Measurements from ENCODE around the gene CENPA.
"Not testable (repeated sequence)": the region's sequence is repeated elsewhere in the genome, so short reads cannot be mapped to it uniquely, and the experiment has no call there.

Gene CENPA

DNA sequence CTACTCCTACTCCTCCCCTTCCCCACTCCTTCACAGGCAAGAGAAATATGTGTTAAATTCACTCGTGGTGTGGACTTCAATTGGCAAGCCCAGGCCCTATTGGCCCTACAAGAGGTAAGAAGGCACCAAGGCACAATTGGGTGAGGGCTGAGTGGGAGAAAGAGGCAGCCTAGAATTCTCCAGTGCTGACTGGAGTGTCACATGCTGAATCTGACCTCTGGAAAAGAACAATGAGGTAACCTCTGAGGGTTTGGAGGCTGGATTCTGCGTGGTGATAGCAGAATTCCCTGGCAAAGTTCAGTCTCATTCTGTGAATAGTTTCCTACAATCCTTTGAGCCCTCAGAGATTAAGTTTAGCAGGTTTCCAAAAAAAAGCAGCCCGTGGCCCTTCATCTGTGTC lies 6.9 kb downstream of the CENPA start:
- DNase-seq (ENCODE audit: low spot score): no peak

DNA sequence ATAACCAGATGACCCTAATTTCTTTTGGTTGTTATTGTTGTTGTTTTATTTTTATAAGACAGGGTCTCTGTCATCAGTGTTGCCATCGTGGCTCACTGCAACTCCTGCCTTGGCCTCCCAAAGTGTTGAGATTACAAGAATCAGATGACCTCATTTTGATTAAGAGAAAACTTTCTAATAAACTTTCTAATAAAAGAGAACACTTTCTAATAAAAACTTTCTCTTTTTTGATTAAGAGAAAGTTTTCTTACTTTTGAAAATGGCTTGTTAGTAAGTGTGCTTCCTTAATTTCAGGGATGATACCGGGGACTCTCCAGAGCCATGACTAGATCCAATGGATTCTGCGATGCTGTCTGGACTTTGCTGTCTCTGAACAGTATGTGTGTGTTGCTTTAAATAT lies 7.7 kb downstream of the CENPA start:
- DNase-seq (ENCODE audit: low spot score): no peak

DNA sequence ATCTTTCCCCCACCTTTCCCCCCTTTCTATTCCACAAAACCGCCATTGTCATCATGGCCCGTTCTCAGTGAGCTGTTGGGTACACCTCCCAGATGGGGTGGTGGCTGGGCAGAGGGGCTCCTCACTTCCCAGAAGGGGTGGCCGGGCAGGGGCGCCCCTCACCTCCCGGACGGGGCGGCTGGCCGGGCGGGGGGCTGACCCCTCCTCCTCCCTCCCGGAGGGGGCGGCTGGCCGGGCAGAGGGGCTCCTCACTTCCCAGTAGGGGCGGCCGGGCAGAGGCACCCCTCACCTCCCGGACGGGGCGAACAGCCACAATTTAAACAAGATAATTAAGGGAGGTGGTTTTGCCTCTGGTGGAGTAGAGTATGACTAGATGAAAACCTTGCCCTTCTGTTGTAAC lies 9.3 kb downstream of the CENPA start:
- DNase-seq (ENCODE audit: low spot score): not testable (repeated sequence)

DNA sequence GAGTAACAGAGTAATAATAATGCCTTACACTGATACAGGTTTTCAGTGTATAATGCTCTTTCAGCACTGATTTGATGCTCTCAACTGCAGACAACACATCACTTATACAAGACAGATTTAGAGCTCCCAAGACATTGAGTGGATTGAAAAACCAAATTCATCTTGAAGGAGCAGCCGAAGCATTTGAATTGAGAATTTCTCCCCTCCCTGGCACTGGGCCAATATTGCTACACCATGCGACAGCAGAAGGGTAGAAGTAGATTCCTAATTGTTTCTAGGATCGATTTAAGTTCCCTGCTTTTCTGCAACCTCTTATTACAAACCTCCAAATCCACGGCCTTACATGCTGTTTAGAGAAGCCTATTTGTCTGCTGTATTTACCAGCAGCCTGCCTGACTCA lies 15.5 kb downstream of the CENPA start:
- no peak for DNase-seq (ENCODE audit: low spot score)

DNA sequence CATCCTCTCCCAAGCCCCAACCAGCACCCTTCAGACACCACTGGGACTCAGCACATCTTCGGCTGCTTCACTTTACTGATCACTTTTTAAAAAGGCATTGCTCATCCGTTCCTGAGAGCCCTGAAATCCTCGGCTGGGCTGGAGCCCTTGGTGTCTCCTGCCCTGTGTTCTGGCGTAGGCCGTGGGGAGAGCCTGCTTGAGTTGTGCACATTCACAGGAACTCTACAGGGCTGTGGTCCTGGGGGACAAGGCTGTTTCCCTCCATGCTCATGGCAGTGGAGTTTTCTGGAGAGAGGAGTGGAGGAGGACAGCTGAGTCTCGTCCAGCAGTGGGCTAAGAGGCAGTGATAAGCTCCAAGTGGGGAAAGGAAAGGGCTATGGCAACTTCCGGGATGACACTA lies 15.9 kb downstream of the CENPA start:
- DNase-seq (ENCODE audit: low spot score): no peak

DNA sequence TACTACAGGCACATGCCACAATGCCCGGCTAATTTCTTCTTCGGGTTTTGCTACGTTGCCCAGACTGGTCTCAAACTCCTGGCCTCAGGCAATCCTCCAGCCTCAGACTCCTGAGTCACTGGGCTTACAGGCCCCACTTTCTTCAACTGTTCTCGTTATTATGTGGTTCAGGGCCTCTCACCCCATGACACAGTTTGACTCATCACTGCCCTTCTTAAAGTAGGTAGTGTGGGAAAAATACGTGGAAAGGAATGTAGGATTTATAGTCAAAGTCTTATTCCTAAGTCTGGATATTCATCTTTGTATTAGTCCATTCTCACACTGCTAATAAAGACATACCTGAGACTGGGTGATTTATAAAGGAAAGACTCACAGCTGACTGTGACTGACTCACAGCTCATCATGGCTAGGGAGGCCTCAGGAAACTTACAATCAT lies 19.4 kb downstream of the CENPA start:
- DNase-seq (ENCODE audit: low spot score): no peak

DNA sequence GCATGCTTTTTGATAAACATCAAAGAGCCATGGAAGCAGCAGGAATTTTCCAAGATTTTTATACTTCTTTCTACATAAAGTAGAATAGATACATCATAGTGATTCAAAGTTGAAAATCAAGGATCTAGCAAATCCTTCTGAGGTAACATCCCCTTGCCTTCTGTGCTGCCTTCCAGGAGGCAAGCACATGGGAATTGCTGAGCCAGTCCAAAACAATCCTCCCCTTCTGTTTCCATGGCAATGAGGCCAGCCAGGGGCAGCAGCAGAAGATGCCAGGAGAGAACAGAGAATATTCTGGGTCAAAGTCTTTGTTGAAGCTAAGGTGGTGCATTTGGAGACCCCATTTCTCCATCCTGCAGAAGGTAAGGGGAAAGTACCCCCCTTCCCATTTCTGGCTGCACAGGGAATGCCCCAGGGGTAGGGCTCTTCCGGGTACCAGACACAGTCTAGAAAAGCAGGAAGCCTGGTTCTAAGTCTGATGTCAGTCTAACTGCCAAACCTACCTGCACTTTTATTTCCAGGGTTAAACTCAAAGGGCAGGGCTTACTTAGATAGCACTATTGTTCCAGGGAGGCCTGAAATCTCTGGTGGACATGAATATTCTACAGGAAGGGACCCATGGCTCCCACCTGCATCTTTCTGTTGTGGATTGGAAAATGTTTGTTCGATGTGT lies 22.1 kb downstream of the CENPA start:
- DNase-seq (ENCODE audit: low spot score): no peak

DNA sequence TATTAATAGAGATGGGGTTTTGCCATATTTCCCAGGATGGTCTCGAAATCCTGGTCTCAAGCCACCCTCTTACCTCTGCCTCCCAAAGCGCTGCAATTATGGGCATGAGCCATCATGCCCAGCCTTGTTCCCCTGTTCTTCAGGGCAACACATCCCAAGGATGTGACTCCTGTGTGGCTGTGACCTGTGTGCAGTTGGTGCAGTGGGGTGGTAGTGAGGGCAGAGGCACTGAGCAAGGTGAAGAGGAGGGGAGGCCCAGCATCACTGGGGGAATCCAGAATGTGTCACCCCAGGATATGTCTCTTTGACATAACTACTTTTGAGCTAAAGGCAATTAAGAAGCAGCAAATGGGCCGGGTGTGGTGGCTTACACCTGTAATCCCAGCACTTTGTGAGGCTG lies 23.4 kb downstream of the CENPA start:
- no peak for DNase-seq (ENCODE audit: low spot score)

DNA sequence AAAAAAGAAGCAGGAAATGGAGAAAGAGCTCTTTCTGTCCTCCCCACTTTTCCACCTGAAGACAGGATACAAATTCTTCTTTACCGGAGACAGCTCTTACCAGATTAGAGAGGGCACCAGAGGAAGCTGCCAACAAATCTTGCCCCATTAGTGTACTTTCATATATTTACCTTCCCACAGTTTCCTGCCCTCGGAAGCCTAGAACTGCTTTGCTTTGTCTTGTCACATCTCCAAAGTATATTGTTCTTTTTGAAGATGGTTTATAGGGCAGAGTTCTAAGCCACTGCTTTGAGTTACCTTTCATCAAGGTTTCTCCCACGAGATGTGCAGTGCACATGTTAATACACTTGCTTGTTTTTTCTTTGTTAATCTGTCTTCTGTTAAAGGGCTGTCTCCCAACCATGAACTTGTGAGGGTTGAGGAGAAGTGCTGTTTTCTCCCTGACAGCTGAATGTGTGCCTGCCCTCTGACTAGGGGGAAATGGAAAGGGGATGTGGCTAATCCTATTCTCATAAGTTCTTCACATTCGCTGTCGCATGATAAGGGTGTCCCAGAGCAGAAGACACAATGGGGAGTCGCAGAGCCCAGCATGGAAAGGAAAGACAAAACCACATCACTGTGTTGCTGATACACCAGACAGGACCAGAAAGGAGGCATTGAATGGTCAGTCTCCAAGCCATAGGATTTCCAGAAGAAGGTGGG lies 24.2 kb downstream of the CENPA start:
- DNase-seq (ENCODE audit: low spot score): peak; percentile 47

DNA sequence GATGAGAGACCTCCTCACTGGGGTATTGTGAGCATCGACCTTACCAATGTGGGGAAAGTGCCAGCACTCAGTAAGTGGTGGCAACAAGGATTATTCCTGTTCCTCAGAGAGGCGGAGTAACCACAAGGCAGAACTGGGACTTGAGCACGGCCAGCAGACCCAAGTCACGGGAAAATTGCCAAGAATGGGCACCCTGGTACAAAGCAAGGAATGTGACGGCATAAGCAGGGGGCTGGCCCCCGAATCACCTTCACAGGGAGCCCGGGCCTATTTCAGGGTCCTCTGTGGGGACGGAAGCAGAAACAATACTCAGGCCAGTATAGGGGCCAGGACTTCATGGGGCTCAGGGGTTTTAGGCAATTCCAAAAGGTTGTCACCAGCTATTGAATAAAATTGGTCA lies 25.4 kb downstream of the CENPA start:
- no peak for DNase-seq (ENCODE audit: low spot score)

DNA sequence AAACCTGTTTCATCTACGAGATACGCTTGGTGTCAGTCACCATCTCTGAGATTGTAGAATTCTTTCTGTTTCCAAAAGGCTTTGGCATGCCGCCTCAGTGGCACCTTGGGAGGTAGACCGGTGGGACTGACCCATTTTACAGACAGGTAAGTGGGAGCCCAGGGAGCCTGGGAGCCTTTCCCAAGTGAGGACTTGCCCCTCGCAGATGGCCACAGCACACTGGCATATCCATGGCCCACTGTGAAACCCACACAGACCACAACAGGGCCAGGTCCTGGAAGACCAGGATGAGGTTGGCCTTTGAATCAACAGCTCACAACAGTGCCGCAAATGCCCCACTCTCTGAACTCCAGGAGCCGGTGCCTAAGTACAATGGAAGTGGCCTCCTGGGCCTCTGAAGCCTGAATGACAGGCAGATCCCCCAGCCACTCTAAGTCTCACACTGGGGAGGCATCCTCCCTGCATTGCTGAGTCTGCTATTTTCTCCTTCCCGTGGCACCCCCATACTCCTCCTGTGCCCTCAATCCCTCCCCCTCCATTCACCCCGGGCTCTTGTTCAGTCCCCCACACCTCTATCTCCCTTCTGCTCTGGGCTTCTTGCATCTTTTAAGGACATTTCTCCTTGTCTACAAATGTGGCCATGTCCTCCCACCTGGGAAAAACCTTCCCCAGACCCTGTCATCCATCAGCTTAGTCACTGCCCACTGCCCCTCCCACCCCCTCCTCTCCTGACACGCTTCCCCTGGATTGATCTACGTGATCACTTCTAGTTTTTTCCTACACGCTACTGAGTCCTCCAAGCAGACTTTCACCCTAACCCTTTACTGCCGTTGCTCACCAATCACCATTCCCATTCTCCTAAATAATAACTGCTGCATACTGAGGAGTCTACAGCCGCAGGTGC lies 26.2 kb downstream of the CENPA start:
- no peak for DNase-seq (ENCODE audit: low spot score)

DNA sequence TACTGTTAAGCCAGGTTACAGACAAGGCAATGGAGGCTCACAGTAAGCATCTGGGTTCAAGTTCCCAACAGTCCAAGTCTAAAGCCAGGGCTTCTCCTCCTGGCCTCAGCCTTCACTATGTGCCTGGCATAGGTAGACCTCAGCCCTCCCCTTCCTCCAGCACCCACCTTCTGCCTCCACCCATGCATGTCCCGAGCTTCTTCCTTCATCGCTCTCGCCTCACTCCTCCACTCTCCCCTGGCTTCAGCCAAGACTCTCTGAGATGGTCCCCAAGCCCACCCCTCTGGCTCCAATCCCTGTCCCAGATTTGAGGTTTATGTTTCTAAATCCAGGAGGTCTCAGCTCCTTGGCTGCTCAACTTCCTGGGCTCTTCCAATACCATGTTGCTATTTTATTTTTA lies 26.9 kb downstream of the CENPA start:
- no peak for DNase-seq (ENCODE audit: low spot score)

DNA sequence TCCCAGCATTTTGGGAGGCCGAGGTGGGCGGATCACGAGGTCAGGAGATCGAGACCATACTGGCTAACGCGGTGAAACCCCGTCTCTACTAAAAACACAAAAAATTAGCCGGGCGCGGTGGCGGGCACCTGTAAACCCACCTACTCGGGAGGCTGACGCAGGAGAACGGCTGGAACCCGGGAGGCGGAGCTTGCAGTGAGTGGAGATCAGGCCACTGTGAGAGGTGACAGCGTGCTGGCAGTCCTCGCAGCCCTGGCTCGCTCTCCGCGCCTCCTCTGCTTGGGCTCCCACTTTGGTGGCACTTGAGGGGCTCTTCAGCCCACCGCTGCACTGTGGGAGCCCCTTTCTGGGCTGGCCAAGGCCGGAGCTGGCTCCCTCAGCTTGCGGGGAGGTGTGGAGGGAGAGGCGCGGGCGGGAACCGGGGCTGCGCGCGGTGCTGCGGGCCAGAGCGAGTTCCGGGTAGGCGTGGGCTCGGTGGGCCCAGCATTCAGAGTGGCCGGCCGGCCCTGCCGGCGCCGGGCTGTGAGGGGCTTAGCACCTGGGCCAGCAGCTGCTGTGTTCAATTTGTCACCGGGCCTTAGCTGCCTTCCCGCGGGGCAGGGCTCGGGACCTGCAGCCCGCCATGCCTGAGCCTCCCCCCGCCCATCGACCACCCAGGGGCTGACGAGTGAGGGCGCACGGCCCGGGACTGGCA lies 28.4 kb downstream of the CENPA start:
- not testable (repeated sequence) for DNase-seq (ENCODE audit: low spot score)

DNA sequence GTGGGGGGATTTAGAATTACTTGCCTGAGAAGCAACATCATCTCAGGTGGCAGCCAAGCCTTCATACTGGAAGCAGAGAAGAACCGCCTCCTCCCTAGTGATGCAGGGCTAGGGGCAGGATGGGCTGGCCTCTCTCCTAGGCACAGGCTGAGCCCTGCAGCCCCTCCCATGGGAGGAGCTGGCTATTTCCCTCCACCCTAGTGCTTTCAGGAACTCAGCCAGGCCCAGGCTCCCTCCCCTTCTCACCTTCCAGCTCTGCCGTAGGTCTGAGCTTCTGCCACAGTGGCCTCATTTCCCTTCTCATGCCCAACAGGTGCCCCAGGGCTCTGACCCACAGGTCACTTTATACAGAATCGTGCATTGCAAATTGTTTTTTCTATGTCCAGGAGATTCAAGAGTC lies 31.0 kb downstream of the CENPA start:
- no peak for DNase-seq (ENCODE audit: low spot score)

DNA sequence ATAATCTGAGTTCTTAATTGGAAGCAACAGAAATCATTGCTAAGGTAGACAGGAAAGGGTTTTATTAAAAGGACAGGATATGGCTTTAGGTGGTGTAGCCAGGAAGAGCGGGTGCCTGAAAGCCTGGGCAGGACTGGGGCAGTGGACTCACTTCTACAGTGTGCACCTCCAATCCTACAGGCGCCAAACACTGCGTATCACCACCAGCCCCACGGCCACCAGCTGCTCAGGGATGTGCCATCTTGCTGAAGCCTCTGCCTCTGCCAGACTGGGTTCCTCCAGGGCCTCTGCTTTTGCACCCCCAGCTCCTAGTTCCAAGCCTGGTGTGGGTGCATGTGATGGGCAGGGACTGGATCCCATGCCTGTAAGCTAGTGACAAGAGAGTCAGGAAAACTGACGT lies 32.4 kb downstream of the CENPA start:
- no peak for DNase-seq (ENCODE audit: low spot score)

DNA sequence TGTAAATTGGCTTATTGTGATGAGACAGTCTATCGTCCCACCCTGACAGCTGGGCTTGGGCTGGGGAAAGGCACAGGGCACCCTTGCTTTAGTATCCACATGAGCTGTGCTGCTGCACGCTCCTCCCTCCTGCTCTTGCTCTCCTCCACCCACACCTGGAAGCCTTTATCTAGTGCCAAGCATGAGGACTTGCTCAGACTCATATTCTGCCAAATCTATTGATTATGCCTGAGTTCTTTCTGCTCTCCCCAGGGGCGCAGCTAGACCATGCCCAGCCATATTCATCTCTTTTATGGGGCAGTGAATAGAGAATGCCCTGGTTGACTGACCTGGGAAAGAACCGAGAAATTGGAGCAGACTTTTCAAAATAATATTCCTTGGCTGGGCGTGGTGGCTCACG lies 33.1 kb downstream of the CENPA start:
- no peak for DNase-seq (ENCODE audit: low spot score)

DNA sequence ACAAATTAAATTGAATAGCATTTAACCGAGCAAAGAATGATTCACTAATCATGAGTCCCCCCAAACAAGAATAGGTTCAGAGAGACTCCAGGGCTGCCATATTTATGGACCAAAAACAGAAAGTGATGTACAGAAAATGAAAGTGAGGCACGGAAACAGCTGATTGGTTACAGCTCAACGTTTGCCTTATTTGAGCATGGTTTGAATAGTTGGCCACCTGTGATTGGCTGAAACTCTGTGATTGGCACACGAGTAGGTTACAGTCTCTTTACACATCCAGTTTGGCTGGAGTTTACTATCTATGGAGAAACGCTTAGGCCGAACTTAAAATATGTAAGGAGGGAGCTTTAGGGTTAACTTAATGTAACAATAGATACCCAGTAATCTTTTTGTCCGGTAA lies 35.1 kb downstream of the CENPA start:
- no peak for DNase-seq (ENCODE audit: low spot score)

DNA sequence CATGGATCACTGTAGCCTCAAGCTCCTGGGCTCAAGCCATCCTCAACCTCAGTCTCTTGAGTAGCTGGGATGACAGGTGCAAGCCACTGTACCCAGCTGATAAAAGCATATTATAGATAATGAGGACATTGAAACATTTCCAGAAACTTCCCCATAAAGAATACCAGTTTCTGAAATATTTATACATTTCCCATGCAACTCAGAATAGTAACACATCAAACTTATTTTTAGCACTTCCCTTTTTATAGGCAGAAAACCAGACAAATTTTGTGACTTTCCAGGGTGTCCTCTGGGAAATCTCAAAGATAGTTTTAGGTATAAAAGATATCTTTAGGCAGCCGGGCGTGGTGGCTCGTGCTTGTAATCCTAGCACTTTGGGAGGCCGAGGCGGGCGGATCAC lies 37.0 kb downstream of the CENPA start:
- no peak for DNase-seq (ENCODE audit: low spot score)

DNA sequence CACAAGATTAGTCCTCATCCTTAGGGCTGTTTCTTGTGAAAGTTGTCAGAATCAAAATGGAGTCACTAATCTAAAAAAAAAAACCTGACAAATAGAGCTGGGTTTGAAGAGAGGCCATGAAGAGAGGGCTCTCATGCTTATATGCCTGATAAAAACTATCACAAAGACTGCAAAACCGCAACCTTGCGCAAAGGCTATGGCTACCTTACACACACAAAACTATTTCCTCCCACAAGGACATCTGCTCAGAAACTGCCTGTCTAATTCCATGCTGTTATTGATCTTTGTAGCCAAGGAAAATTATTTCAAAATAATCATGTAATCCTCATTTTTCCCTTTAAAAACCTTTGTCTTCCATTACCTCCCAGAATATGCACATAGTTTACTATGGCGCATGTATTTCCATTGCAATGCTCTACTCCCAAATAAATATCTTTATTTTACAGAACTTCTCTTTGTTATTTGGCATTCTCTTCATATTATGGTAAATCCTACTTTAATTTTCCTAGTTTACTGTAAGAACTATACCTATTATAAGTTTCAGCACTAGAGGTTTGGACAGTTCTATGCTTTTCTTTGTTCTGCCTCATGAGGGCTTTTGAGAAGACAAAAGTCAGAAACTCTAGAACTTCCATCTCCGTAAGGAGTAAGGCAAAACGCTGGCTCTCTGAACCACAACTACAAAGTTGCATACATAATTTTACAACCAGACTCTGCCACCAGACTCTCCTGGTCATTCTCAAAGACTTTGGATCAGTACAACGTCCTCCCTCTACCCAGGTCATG lies 52.5 kb downstream of the CENPA start:
- DNase-seq (ENCODE audit: low spot score): no peak

DNA sequence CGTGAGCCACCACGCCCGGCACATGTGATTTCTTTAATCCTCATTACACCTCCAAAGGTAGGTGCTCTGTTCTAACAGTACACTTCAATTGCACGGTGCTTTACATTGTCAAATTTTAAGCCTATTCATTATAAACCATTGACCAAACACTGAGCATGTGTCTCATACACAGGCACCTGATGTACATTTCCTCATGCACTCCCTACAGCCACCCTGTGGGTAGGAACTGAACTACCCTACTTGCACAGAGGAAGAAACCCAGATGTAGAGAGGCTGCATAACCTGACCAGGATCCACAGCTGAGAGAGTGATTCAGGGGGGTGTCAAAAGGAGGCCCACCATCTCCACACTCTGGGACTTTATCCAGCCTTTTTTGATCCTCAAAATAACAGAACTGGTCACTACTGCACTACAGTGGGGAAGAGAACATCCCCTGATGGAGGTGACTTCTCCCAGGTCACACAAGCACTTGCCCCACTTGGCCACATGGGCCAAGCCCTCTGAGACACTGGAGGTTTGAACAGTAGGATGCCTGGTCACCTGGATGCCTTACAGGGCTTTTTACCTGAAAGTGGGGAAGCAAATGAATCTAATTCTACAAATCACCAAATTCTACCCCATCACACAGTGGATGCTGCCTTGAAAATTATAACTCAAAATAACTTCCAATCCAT lies 55.2 kb downstream of the CENPA start:
- DNase-seq (ENCODE audit: low spot score): no peak

DNA sequence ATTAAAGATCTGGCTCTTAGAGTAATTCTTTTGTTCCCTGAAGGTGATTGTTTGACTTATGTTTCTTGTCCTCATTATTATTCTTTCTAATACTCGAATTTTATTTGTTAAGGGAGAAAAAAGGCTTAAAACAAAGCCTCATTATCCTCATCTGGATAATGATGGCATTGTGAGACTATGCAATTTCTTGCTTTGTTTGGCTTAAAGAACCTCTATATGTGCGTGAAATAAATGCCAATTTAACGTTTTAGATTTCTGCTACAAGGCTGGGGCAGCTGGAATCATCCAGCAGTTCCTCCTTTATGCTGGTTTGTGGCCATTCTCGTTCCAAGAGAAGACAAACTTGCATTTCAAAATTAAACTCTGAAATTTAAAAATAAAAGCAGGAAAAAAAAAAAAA lies 57.2 kb downstream of the CENPA start:
- peak; percentile 65 for DNase-seq (ENCODE audit: low spot score)
